Germinal center (tissue), 1 donor: ENCODE data around the gene GABRE.
"Not testable (repeated sequence)": the region's sequence is repeated elsewhere in the genome, so short reads cannot be mapped to it uniquely, and the experiment has no call there.

ENCODE experiments used
- DNase-seq: peaks from one replicate; pipeline ENCODE4 v3.0.0; 2012; ENCODE audit warnings: mixed read lengths, low spot score

The GABRE gene

GRCh38 chrX:151970027-151970426 lies 4.4 kb downstream of the GABRE start:
- no peak for DNase-seq

- DNase-seq, result no peak
Observed at GRCh38 chrX:151966236-151966635, 8.2 kb downstream of the GABRE start.

GRCh38 chrX:151962034-151962433 lies 12.4 kb downstream of the GABRE start:
- no peak for DNase-seq

- DNase-seq, result no peak
Observed at GRCh38 chrX:151958101-151958500, 16.4 kb downstream of the GABRE start.

GRCh38 chrX:151954730-151955129 lies 19.7 kb downstream of the GABRE start:
- no peak for DNase-seq

- no peak for DNase-seq
Observed at GRCh38 chrX:151938172-151938571, 36.3 kb downstream of the GABRE start.

GRCh38 chrX:151935358-151935757 lies 39.1 kb downstream of the GABRE start:
- no peak for DNase-seq

GRCh38 chrX:151929126-151929525 lies 45.4 kb downstream of the GABRE start:
- no peak for DNase-seq

- no peak for DNase-seq
Observed at GRCh38 chrX:151923648-151924047, 50.8 kb downstream of the GABRE start.

GRCh38 chrX:151922692-151923091 lies 51.8 kb downstream of the GABRE start:
- DNase-seq, result no peak

GRCh38 chrX:151921866-151922265 lies 52.6 kb downstream of the GABRE start:
- no peak for DNase-seq

- DNase-seq, result no peak
Observed at GRCh38 chrX:151921292-151921691, 53.2 kb downstream of the GABRE start.

- no peak for DNase-seq
Observed at GRCh38 chrX:151920530-151920929, 53.9 kb downstream of the GABRE start.

- no peak for DNase-seq
Observed at GRCh38 chrX:151920101-151920500, 54.4 kb downstream of the GABRE start.

- no peak for DNase-seq
Observed at GRCh38 chrX:151919610-151920009, 54.9 kb downstream of the GABRE start.

GRCh38 chrX:151918736-151919135 lies 55.7 kb downstream of the GABRE start:
- DNase-seq, result not testable (repeated sequence)

GRCh38 chrX:151912780-151913179 lies 61.7 kb downstream of the GABRE start, which contains the start of gene MAGEA4:
Gene MAGEA4, plus strand, starts transcription at chrX:151912889. Its CDS starts 10,776 bp downstream, at chrX:151923665.
- no peak for DNase-seq

- DNase-seq, result no peak
Observed at GRCh38 chrX:151912221-151912620, 62.3 kb downstream of the GABRE start.

- no peak for DNase-seq
Observed at GRCh38 chrX:151904989-151905388, 69.5 kb downstream of the GABRE start.
